ENCODE results near the gene SLC16A3. TPM values are rescaled to one million over a fixed set of nuclear protein-coding genes. Genes with fewer than 3 reads are reported as not detected.

The SLC16A3 gene
- total and polyA plus RNA-seq, 2 experiments from 2014 or later = 3.5 to 10.6 TPM

GRCh38 chr17:82237746-82238471 is 9.1 kb downstream of the SLC16A3 start:
- Histone ChIP-seq H3F3A (replicated peaks; ENCODE audit: low read depth) (peaks cover 5% of the 10 kb centered on the region; the same call in 1 of the 2 replicates), H2AFZ (no peak overlapping the region), H3K36me3 (ENCODE audit: insufficient read depth) (no peaks in the 10 kb centered on the region), H3K4me2 (no peak overlapping the region), H3K4me1 (ENCODE audit: insufficient read depth) (no peaks in the 10 kb centered on the region; the same call in 1 of the 2 replicates), H3K27ac (ENCODE audit: low read depth) (no peak overlapping the region), H3K4me3 (no peak overlapping the region), H3K27me3 (ENCODE audit: insufficient read depth) (no peaks in the 10 kb centered on the region), H3K79me2 (replicated peaks; ENCODE audit: insufficient read depth) (no peaks in the 10 kb centered on the region), H3K9me2 (ENCODE audit: insufficient read depth) (no peaks in the 10 kb centered on the region), H4K20me1 (replicated peaks; ENCODE audit: insufficient read depth) (peaks cover 8% of the 10 kb centered on the region; the same call in 1 of the 2 replicates)
- H3K9me3 Mint-ChIP-seq = no peaks in the 10 kb centered on the region
- peaks cover 12% of the 10 kb centered on the region; the same call in 2 of the 3 replicates for H3K4me1 Mint-ChIP-seq
- H3K27me3 Mint-ChIP-seq (ENCODE audit: insufficient read depth, low read depth, poor library complexity) = peaks cover 14% of the 10 kb centered on the region
- no peak overlapping the region for H3K4me3 Mint-ChIP-seq
- DNase-seq (ENCODE audit: low spot score) (no peak), ATAC-seq (no peak)
- no peak for TF ChIP-seq NANOG (IDR thresholded peaks at IDR 0.05; ENCODE audit: borderline replicate concordance)
- TF ChIP-seq STAT1 (IDR thresholded peaks at IDR 0.05; ENCODE audit: unreplicated experiment) = no peak
- no peak for TF ChIP-seq CREB1 (CRISPR knock-in tag; IDR thresholded peaks at IDR 0.05; ENCODE audit: low read depth)
- TF ChIP-seq ZNF114 (CRISPR knock-in tag; IDR thresholded peaks at IDR 0.05) = no peak
- TF ChIP-seq REST (IDR thresholded peaks at IDR 0.05; ENCODE audit: unreplicated experiment) = no peak
- no peak for TF ChIP-seq POLR2AphosphoS5 (IDR thresholded peaks at IDR 0.05; ENCODE audit: low read depth)
- no peak for TF ChIP-seq ZNF462 (CRISPR knock-in tag; IDR thresholded peaks at IDR 0.05)
- H3K27ac Mint-ChIP-seq = no peak overlapping the region
- peaks cover 6% of the 10 kb centered on the region for H3K36me3 Mint-ChIP-seq (ENCODE audit: low read depth)

Data from GM23338 (cell line).